Ascending aorta (tissue), 2 donors: ENCODE results near the gene AHCY. TPM values are rescaled to one million over a fixed set of nuclear protein-coding genes. Genes with fewer than 3 reads are reported as not detected.
"Not testable (repeated sequence)": the region's sequence is repeated elsewhere in the genome, so short reads cannot be mapped to it uniquely, and the experiment has no call there.

Source experiments
- DNase-seq, 2 donors: peaks; one replicate each; pipeline ENCODE4 v3.0.0-alpha.2; 2019; ENCODE audit warnings: low spot score in 2 of 2
- H3K27ac ChIP-seq, 2 donors: fragments of 200-600 bp; sonication (generic); one replicate each; pipeline ENCODE4 v1.5.1; 2016 to 2017; ENCODE audit warnings: mild to moderate bottlenecking in 1 of 2
- H3K27me3 ChIP-seq: fragments of 200-600 bp; sonication (generic); one replicate; pipeline ENCODE4 v1.5.1; 2017
- H3K36me3 ChIP-seq, 2 donors: fragments of 200-600 bp; sonication (generic); one replicate each; pipeline ENCODE4 v1.5.1; 2016
- H3K4me1 ChIP-seq, 2 donors: fragments of 200-600 bp; sonication (generic); one replicate each; pipeline ENCODE4 v1.5.1; 2016 to 2017; ENCODE audit warnings: mild to moderate bottlenecking in 1 of 2
- H3K4me3 ChIP-seq, 2 donors: fragments of 200-600 bp; sonication (generic); one replicate each; pipeline ENCODE4 v1.5.1; 2016 to 2017; ENCODE audit warnings: mild to moderate bottlenecking in 1 of 2
- H3K9me3 ChIP-seq, 2 donors: fragments of 200-600 bp; sonication (generic); one replicate each; pipeline ENCODE4 v1.5.1; 2016
- intact Hi-C: fragments of 100-400 bp; cut with DNase I; formaldehyde crosslinking; loops from one replicate; pipeline ENCODE4 v1.15.1; 2023
- total RNA-seq: library from RNA; depleted of rRNA; stranded (reverse); fragments of >200 nt; gene quantifications from one replicate; pipeline ENCODE4 v1.1.0, GENCODE V29; 2016
- TF ChIP-seq, protein P1 (sequence below), 3 experiments: fragments of 200-600 bp in 2 of 3; fragments of 450-650 bp in 1 of 3; sonication (generic) in 2 of 3; IDR thresholded peaks; one replicate each; pipeline ENCODE4 v1.5.1; 2016 to 2019; ENCODE audit warnings: antibody characterized with exemption in 3 of 3, mild to moderate bottlenecking in 1 of 3, moderate library complexity in 1 of 3

The AHCY gene
- total RNA-seq, 1 donor from 2014 or later = 93.8 TPM

GRCh38 chr20:34344238-34344637 is 41.1 kb upstream of the AHCY start:
- TF ChIP-seq, protein P1, sequence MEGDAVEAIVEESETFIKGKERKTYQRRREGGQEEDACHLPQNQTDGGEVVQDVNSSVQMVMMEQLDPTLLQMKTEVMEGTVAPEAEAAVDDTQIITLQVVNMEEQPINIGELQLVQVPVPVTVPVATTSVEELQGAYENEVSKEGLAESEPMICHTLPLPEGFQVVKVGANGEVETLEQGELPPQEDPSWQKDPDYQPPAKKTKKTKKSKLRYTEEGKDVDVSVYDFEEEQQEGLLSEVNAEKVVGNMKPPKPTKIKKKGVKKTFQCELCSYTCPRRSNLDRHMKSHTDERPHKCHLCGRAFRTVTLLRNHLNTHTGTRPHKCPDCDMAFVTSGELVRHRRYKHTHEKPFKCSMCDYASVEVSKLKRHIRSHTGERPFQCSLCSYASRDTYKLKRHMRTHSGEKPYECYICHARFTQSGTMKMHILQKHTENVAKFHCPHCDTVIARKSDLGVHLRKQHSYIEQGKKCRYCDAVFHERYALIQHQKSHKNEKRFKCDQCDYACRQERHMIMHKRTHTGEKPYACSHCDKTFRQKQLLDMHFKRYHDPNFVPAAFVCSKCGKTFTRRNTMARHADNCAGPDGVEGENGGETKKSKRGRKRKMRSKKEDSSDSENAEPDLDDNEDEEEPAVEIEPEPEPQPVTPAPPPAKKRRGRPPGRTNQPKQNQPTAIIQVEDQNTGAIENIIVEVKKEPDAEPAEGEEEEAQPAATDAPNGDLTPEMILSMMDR (IDR thresholded peaks at IDR 0.05) = no peak
- H3K27ac ChIP-seq = no peak overlapping the region
- no peak overlapping the region for H3K4me3 ChIP-seq
- no peaks in the 10 kb centered on the region for H3K27me3 ChIP-seq
- no peak for DNase-seq
- intact Hi-C loops = no loop called here
- no peaks in the 10 kb centered on the region for H3K36me3 ChIP-seq
- H3K4me1 ChIP-seq = no peaks in the 10 kb centered on the region
- no peaks in the 10 kb centered on the region for H3K9me3 ChIP-seq

DNA sequence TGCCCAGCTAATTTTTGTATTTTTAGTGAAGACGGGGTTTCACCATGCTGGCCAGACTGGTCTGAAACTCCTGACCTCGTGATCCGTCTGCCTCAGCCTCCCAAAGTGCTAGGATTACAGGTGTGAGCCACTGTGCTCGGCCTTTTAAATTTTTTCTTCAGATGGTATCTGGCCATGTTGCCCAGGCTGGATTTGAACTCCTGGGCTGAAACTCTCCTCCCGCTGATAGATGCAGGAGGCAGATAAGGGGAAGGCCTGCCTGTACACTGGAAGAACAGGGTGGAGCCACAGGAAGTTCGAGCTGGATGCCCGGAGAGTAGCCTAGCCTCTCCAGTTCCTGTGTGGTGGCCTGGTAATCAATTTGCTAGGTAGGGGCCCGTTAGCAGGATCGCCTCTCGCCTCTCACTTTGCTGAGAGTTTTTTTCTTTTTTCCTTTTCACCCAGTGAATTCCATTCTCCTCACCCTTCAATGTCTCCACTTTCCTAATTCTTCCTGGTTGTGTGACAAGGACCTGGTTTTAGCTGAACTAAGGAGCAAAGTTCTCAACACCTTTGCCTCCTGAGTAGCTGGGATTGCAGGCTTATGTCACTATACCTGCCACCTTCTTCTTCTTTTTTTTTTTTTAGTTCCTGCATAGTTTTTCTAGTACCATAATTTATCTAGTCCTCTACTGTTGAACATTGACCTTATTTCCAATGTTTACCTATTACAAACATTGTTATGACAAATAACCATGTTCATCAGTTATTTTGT is 40.5 kb upstream of the AHCY start:
- Histone ChIP-seq H3K27me3 (no peaks in the 10 kb centered on the region), H3K36me3 (no peaks in the 10 kb centered on the region), H3K4me3 (no peak overlapping the region), H3K27ac (no peak overlapping the region), H3K9me3 (no peaks in the 10 kb centered on the region), H3K4me1 (no peaks in the 10 kb centered on the region)
- DNase-seq = no peak
- TF ChIP-seq, protein P1 (IDR thresholded peaks at IDR 0.05) = no peak
- intact Hi-C loops = no loop called here

DNA sequence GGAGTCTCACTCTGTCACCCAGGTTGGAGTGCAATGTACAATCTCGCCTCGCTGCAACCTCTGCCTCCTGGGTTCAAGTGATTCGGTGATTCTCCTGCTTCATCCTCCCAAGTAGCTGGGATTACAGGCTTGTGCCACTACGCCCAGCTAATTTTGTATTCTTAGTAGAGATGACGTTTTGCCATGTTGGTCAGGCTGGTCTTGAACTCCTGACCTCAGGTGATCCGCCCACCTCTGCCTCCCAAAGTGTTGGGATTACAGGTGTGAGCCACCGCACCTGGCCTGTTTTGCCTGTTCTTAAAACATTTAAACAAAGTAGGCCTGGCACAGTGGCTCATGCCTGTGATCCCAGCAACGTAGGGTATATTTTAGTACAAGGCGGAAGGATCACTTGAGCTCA is 38.0 kb upstream of the AHCY start:
- H3K4me1 ChIP-seq, DNase-seq, H3K36me3 ChIP-seq, H3K4me3 ChIP-seq, intact Hi-C loops, H3K27ac ChIP-seq, H3K27me3 ChIP-seq, H3K9me3 ChIP-seq: not testable (repeated sequence)

- DNase-seq, H3K4me1 ChIP-seq, H3K9me3 ChIP-seq, intact Hi-C loops, H3K27ac ChIP-seq, H3K27me3 ChIP-seq, H3K4me3 ChIP-seq, H3K36me3 ChIP-seq: not testable (repeated sequence)
These were observed 37.6 kb upstream of the AHCY start for GRCh38 chr20:34340726-34341125.

GRCh38 chr20:34337982-34338726 is 35.0 kb upstream of the AHCY start:
- no peak for DNase-seq
- no peaks in the 10 kb centered on the region for H3K27me3 ChIP-seq
- intact Hi-C loops = no loop called here

DNA sequence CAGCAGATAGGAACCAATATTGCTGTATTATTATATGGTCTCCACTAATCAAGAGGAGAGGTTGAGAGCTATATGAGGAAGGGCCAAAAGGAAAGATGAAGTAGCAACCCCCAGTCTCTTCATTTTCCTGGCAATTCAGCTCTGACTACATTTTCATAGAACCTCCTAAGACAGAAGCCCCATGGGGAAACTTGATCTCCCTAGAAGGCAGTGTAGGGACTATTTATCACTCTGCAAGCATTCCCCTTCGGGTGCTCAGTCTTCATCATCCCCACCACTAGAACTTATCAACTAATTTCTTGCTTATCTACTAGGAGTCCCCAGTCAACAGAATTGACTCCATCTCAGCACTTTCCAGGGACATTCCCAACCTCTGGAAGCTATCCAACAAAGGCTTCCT is 34.4 kb upstream of the AHCY start:
- no peak overlapping the region for H3K27ac ChIP-seq
- TF ChIP-seq, protein P1 (IDR thresholded peaks at IDR 0.05) = no peak
- intact Hi-C loops = no loop called here

More at GRCh38 chr20:34337982-34338726, 35.0 kb upstream of the AHCY start:
- TF ChIP-seq, protein P1 (IDR thresholded peaks at IDR 0.05) = no peak
- Histone ChIP-seq H3K36me3 (no peaks in the 10 kb centered on the region), H3K9me3 (no peaks in the 10 kb centered on the region), H3K27ac (no peak overlapping the region), H3K4me1 (no peaks in the 10 kb centered on the region), H3K4me3 (no peak overlapping the region)

More for the DNA sequence above, 34.4 kb upstream of the AHCY start:
- Histone ChIP-seq H3K4me3 (no peak overlapping the region), H3K9me3 (no peaks in the 10 kb centered on the region), H3K27me3 (no peaks in the 10 kb centered on the region), H3K36me3 (no peaks in the 10 kb centered on the region), H3K4me1 (no peaks in the 10 kb centered on the region)
- DNase-seq = no peak
